Activated CD8-positive, alpha-beta T cell treated with anti-CD3 and anti-CD28 coated beads for 36 hours (primary cell): ENCODE measurements around the gene ACER1. TPM values are rescaled to one million over a fixed set of nuclear protein-coding genes. Genes with fewer than 3 reads are reported as not detected.

Experiments used
- ATAC-seq: fragments of 200-7000 bp; cut with Tn5 transposase; one replicate; pipeline ENCODE4 v1.10.0; 2021; ENCODE audit warnings: mild to moderate bottlenecking, moderate library complexity
- CTCF ChIA-PET: fragments of 350-600 bp; sonication (Branson Sonifier 250); formaldehyde crosslinking; loops from one replicate; lab custom pipeline; 2021; ENCODE audit warnings: antibody characterized with exemption; lab: Charles Lee
- POLR2A ChIA-PET: fragments of 350-600 bp; sonication (Branson Sonifier 250); formaldehyde crosslinking; loops from one replicate; lab custom pipeline; 2021; ENCODE audit warnings: antibody characterized with exemption; lab: Charles Lee
- DNase-seq: peaks from one replicate; pipeline ENCODE4 v3.0.0-alpha.2; 2020
- H3K27ac Mint-ChIP-seq: one replicate; pipeline ENCODE4 v1.8.0; 2021; ENCODE audit warnings: mild to moderate bottlenecking, mixed read lengths
- H3K27me3 Mint-ChIP-seq: one replicate; pipeline ENCODE4 v1.8.0; 2021; ENCODE audit warnings: mixed read lengths
- H3K36me3 Mint-ChIP-seq: one replicate; pipeline ENCODE4 v1.8.0; 2021; ENCODE audit warnings: low read depth, mixed read lengths
- H3K4me1 Mint-ChIP-seq: one replicate; pipeline ENCODE4 v1.8.0; 2021; ENCODE audit warnings: low read depth, mixed read lengths
- H3K4me3 Mint-ChIP-seq: one replicate; pipeline ENCODE4 v1.8.0; 2021; ENCODE audit warnings: mild to moderate bottlenecking, moderate library complexity, mixed read lengths
- H3K9me3 Mint-ChIP-seq: one replicate; pipeline ENCODE4 v1.8.0; 2021; ENCODE audit warnings: mixed read lengths
- CTCF ChIP-seq: fragments of 200-600 bp; IDR thresholded peaks from one replicate; pipeline ENCODE4 v1.8.0; 2022; ENCODE audit warnings: antibody characterized with exemption, mild to moderate bottlenecking
- intact Hi-C: fragments of 100-400 bp; cut with micrococcal nuclease; formaldehyde crosslinking; loops from one replicate; pipeline ENCODE4 v1.10.0; 2022
- total RNA-seq, 2 experiments: library from RNA; stranded (reverse); gene quantifications; one replicate each; pipeline ENCODE4 v1.2.3, GENCODE V29; 2021

The ACER1 gene
- total RNA-seq, 2 experiments from 2014 or later: not detected

- ChIA-PET POLR2A (interaction anchor here (1.3 kb wide), 1 partner anchor 9 kb away, joined by 4 read pairs; no protein-coding TSS in a partner anchor), CTCF (interaction anchor here (0.7 to 1.8 kb wide), 2 partner anchors 14 to 50 kb away, joined by 3 to 5 read pairs; no protein-coding TSS in a partner anchor)
- no peaks in the 10 kb centered on the region for H3K9me3 Mint-ChIP-seq
- intact Hi-C loops: no loop called here
- peak overlapping the region; percentile 39 for H3K27ac Mint-ChIP-seq
- TF ChIP-seq CTCF: no peak
- H3K27me3 Mint-ChIP-seq: no peaks in the 10 kb centered on the region
- H3K4me1 Mint-ChIP-seq: peaks cover 17% of the 10 kb centered on the region
- DNase-seq: no peak
- no peak overlapping the region for H3K4me3 Mint-ChIP-seq
- peaks cover 26% of the 10 kb centered on the region for H3K36me3 Mint-ChIP-seq
- ATAC-seq: no peak
Observed at GRCh38 chr19:6268382-6268771, 65.0 kb downstream of the ACER1 start.

GRCh38 chr19:6267552-6268381 lies 65.6 kb downstream of the ACER1 start:
- Mint-ChIP-seq H3K4me3 (no peak overlapping the region), H3K27me3 (no peaks in the 10 kb centered on the region), H3K27ac (peak overlapping the region; percentile 19), H3K36me3 (peaks cover 26% of the 10 kb centered on the region), H3K9me3 (no peaks in the 10 kb centered on the region), H3K4me1 (peaks cover 18% of the 10 kb centered on the region)
- ATAC-seq (no peak), DNase-seq (no peak)
- CTCF ChIA-PET: interaction anchor here (0.7 to 1.8 kb wide), 2 partner anchors 15 to 49 kb away, joined by 3 to 5 read pairs; no protein-coding TSS in a partner anchor
- POLR2A ChIA-PET: interaction anchor here (1.3 kb wide), 1 partner anchor 9 kb away, joined by 4 read pairs; no protein-coding TSS in a partner anchor
- intact Hi-C loops: no loop called here
- TF ChIP-seq CTCF: no peak

- ChIA-PET CTCF (no interaction called here), POLR2A (no interaction called here)
- intact Hi-C loops: no loop called here
- Mint-ChIP-seq H3K4me3 (no peak overlapping the region), H3K27ac (no peak overlapping the region), H3K36me3 (peaks cover 26% of the 10 kb centered on the region), H3K4me1 (peaks cover 18% of the 10 kb centered on the region), H3K27me3 (no peaks in the 10 kb centered on the region), H3K9me3 (no peaks in the 10 kb centered on the region)
- DNase-seq (no peak), ATAC-seq (no peak)
- TF ChIP-seq CTCF: no peak
Observed at GRCh38 chr19:6264803-6265202, 68.6 kb downstream of the ACER1 start.

- ChIA-PET POLR2A (no interaction called here), CTCF (interaction anchor here (1.6 kb wide), 1 partner anchor 36 kb away, joined by 3 read pairs; no protein-coding TSS in a partner anchor)
- Mint-ChIP-seq H3K27me3 (no peaks in the 10 kb centered on the region), H3K9me3 (no peaks in the 10 kb centered on the region), H3K4me3 (no peak overlapping the region), H3K4me1 (peaks cover 18% of the 10 kb centered on the region), H3K27ac (no peak overlapping the region), H3K36me3 (peaks cover 29% of the 10 kb centered on the region)
- no peak for TF ChIP-seq CTCF
- no peak for ATAC-seq
- intact Hi-C loops: no loop called here
- DNase-seq: no peak
Observed at GRCh38 chr19:6263735-6264444, 69.5 kb downstream of the ACER1 start.
